K562 (cell line): ENCODE results near the gene INCENP. TPM values are rescaled to one million over a fixed set of nuclear protein-coding genes. Genes with fewer than 3 reads are reported as not detected.

ENCODE experiments used
- CBX3 ChIP-seq, 2 experiments: IDR thresholded peaks; 1 replicate in 1 of 2; 2 replicates in 1 of 2; pipeline ENCODE4 v1.6.1; 2012; ENCODE audit warnings: inconsistent platforms in 2 of 2, low read length in 2 of 2, borderline replicate concordance in 1 of 2, control low read depth in 1 of 2
- EP300 ChIP-seq: IDR thresholded peaks from 2 replicates; pipeline ENCODE4 v1.6.1; 2012; ENCODE audit warnings: low read length, improper control_type of control experiment
- HDAC6 ChIP-seq: IDR thresholded peaks from 2 replicates; pipeline ENCODE4 v1.6.1; 2012; ENCODE audit warnings: low read depth, mild to moderate bottlenecking, control low read depth, inconsistent platforms, low read length, moderate library complexity
- HMG20A ChIP-seq: fragments of 450-650 bp; formaldehyde crosslinking; conservative IDR thresholded peaks from 2 replicates; pipeline ENCODE4 v1.4.0; 2020; ENCODE audit warnings: mild to moderate bottlenecking, mixed read lengths
- L3MBTL2 ChIP-seq: fragments of 450-650 bp; IDR thresholded peaks from 2 replicates; pipeline ENCODE4 v1.6.1; 2016; ENCODE audit warnings: mild to moderate bottlenecking, moderate library complexity
- MEF2A ChIP-seq: IDR thresholded peaks from 2 replicates; pipeline ENCODE4 v1.6.1; 2011; ENCODE audit warnings: low read depth, mild to moderate bottlenecking, low read length, moderate library complexity; ENCODE audit not compliant: control insufficient read depth
- NUFIP1 ChIP-seq: fragments of 450-650 bp; IDR thresholded peaks from 2 replicates; pipeline ENCODE4 v1.6.1; 2018; ENCODE audit not compliant: partially characterized antibody
- RBM17 ChIP-seq: fragments of 200-400 bp; formaldehyde crosslinking; IDR thresholded peaks from 2 replicates; pipeline ENCODE4 v1.6.1; 2017; ENCODE audit warnings: low read depth, mild to moderate bottlenecking, low read length, borderline replicate concordance
- RBM34 ChIP-seq: fragments of 200-400 bp; formaldehyde crosslinking; IDR thresholded peaks from 2 replicates; pipeline ENCODE4 v1.6.1; 2018; ENCODE audit warnings: low read length, borderline replicate concordance; ENCODE audit not compliant: insufficient read depth
- RCOR1 ChIP-seq, 2 experiments: IDR thresholded peaks; 2 replicates each; pipeline ENCODE4 v1.6.1; 2012; ENCODE audit warnings: low read depth in 2 of 2, low read length in 2 of 2, borderline replicate concordance in 1 of 2, improper control_type of control experiment in 1 of 2
- SNRNP70 ChIP-seq: fragments of 200-400 bp; formaldehyde crosslinking; optimal IDR thresholded peaks from 2 replicates; pipeline ENCODE3; 2017; ENCODE audit warnings: low read depth, low read length
- ZNF41 ChIP-seq: fragments of 250-450 bp; sonication (Bioruptor Pico); conservative IDR thresholded peaks from 2 replicates; pipeline ENCODE4 v1.4.0; 2020; ENCODE audit warnings: mild to moderate bottlenecking
- ZNF785 ChIP-seq: fragments of 250-450 bp; sonication (Bioruptor Pico); IDR thresholded peaks from 2 replicates; pipeline ENCODE4 v1.4.0; 2020; ENCODE audit warnings: mild to moderate bottlenecking
- polyA plus RNA-seq, 8 experiments: library from polyadenylated mRNA; depleted of rRNA in 4 of 8; stranded (reverse) in 5 of 8; unstranded in 3 of 8; fragments of >200 nt; fragmentation: Nextera tagmentation in 2 of 8; fragmentation: Illumina TruSeq in 1 of 8; extraction: Ambion mirVana in 2 of 8; extraction: Trizol in 1 of 8; gene quantifications; 2 replicates each; pipeline versions ENCODE4 v1.2.1 to v1.2.3, GENCODE V29; 2011 to 2014; ENCODE audit warnings: inconsistent platforms in 1 of 8, missing spikeins in 1 of 8
- total RNA-seq, 7 experiments: library from RNA; depleted of rRNA in 6 of 7; stranded (reverse); fragments of >200 nt in 6 of 7; fragmentation: Illumina TruSeq in 2 of 7; extraction: Trizol in 2 of 7; gene quantifications; 2 replicates each; pipeline versions ENCODE4 v1.2.1 to v1.2.3, GENCODE V29; 2011 to 2021; ENCODE audit warnings: low replicate concordance in 1 of 7
- TF ChIP-seq, protein P1 (sequence below): IDR thresholded peaks from 3 replicates; pipeline ENCODE4 v1.6.1; 2011; ENCODE audit warnings: borderline replicate concordance, mild to moderate bottlenecking, moderate library complexity; ENCODE audit not compliant: insufficient read length; ENCODE audit errors: extremely low read depth
- TF ChIP-seq, protein P2 (sequence below): fragments of 250-450 bp; sonication (Bioruptor Pico); IDR thresholded peaks from 2 replicates; pipeline ENCODE4 v1.4.0; 2020; ENCODE audit warnings: mild to moderate bottlenecking, moderate library complexity, borderline replicate concordance
- TF ChIP-seq, protein P3 (sequence below): fragments of 250-450 bp; sonication (Bioruptor Pico); IDR thresholded peaks from 2 replicates; pipeline ENCODE4 v1.5.0; 2020; ENCODE audit warnings: mild to moderate bottlenecking
- TF ChIP-seq, protein P4 (sequence below): fragments of 250-450 bp; sonication (Bioruptor Pico); IDR thresholded peaks from 2 replicates; pipeline ENCODE4 v1.8.0; 2021; ENCODE audit warnings: moderate library complexity, mild to moderate bottlenecking, inconsistent platforms

INCENP gene
- total and polyA plus RNA-seq, 9 of the 15 experiments (the other 6 are each of a cell fraction or from before 2014, with no cell fraction given) = 1.1 to 97.9 (median 28.2) TPM

DNA sequence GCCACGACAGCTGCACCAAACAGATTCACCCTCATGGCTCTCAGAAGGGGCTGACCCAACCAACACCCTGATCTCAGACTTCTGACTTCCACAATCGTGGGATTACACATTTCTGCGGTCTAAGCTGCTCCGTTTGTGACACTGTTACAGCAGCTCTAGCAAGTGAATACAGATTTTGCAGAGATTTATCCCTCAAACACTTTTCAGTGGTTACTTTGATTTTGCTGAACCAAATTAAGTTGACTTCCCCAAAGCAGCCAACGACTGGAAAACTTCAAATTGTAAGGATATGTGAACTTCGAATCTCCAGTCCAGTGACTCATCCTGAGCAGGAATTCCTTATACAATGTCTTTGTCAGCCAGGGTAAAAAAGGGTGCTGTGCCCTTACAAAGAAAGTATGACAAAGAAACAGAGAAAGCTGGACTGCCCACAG is 14.8 kb upstream of the INCENP start (continued):
- TF ChIP-seq MEF2A = no peak
- TF ChIP-seq RCOR1 (IDR thresholded peaks at IDR 0.05; ENCODE audit: borderline replicate concordance in 1 of 2, low read depth in 2 of 2, low read length in 2 of 2) = peak; percentile 97
- TF ChIP-seq ZNF41 (CRISPR knock-in tag) = no peak
- no peak for TF ChIP-seq HDAC6
- TF ChIP-seq, protein P1, sequence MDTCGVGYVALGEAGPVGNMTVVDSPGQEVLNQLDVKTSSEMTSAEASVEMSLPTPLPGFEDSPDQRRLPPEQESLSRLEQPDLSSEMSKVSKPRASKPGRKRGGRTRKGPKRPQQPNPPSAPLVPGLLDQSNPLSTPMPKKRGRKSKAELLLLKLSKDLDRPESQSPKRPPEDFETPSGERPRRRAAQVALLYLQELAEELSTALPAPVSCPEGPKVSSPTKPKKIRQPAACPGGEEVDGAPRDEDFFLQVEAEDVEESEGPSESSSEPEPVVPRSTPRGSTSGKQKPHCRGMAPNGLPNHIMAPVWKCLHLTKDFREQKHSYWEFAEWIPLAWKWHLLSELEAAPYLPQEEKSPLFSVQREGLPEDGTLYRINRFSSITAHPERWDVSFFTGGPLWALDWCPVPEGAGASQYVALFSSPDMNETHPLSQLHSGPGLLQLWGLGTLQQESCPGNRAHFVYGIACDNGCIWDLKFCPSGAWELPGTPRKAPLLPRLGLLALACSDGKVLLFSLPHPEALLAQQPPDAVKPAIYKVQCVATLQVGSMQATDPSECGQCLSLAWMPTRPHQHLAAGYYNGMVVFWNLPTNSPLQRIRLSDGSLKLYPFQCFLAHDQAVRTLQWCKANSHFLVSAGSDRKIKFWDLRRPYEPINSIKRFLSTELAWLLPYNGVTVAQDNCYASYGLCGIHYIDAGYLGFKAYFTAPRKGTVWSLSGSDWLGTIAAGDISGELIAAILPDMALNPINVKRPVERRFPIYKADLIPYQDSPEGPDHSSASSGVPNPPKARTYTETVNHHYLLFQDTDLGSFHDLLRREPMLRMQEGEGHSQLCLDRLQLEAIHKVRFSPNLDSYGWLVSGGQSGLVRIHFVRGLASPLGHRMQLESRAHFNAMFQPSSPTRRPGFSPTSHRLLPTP = no peak
- peak; percentile 75; the same call in 1 of the 2 replicates for TF ChIP-seq HMG20A (CRISPR knock-in tag)
- no peak for TF ChIP-seq NUFIP1
- TF ChIP-seq, protein P2, sequence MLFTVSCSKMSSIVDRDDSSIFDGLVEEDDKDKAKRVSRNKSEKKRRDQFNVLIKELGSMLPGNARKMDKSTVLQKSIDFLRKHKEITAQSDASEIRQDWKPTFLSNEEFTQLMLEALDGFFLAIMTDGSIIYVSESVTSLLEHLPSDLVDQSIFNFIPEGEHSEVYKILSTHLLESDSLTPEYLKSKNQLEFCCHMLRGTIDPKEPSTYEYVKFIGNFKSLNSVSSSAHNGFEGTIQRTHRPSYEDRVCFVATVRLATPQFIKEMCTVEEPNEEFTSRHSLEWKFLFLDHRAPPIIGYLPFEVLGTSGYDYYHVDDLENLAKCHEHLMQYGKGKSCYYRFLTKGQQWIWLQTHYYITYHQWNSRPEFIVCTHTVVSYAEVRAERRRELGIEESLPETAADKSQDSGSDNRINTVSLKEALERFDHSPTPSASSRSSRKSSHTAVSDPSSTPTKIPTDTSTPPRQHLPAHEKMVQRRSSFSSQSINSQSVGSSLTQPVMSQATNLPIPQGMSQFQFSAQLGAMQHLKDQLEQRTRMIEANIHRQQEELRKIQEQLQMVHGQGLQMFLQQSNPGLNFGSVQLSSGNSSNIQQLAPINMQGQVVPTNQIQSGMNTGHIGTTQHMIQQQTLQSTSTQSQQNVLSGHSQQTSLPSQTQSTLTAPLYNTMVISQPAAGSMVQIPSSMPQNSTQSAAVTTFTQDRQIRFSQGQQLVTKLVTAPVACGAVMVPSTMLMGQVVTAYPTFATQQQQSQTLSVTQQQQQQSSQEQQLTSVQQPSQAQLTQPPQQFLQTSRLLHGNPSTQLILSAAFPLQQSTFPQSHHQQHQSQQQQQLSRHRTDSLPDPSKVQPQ (CRISPR knock-in tag) = no peak
- TF ChIP-seq ZNF785 (CRISPR knock-in tag) = no peak
- TF ChIP-seq RBM17 = no peak
- no peak for TF ChIP-seq EP300
- TF ChIP-seq, protein P3, sequence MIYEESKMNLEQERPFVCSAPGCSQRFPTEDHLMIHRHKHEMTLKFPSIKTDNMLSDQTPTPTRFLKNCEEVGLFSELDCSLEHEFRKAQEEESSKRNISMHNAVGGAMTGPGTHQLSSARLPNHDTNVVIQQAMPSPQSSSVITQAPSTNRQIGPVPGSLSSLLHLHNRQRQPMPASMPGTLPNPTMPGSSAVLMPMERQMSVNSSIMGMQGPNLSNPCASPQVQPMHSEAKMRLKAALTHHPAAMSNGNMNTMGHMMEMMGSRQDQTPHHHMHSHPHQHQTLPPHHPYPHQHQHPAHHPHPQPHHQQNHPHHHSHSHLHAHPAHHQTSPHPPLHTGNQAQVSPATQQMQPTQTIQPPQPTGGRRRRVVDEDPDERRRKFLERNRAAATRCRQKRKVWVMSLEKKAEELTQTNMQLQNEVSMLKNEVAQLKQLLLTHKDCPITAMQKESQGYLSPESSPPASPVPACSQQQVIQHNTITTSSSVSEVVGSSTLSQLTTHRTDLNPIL (CRISPR knock-in tag) = no peak
- TF ChIP-seq SNRNP70 = no peak
- TF ChIP-seq CBX3 (IDR thresholded peaks at IDR 0.05; ENCODE audit: borderline replicate concordance in 1 of 2, low read length in 2 of 2) = no peak
- TF ChIP-seq L3MBTL2 = no peak
- TF ChIP-seq, protein P4, sequence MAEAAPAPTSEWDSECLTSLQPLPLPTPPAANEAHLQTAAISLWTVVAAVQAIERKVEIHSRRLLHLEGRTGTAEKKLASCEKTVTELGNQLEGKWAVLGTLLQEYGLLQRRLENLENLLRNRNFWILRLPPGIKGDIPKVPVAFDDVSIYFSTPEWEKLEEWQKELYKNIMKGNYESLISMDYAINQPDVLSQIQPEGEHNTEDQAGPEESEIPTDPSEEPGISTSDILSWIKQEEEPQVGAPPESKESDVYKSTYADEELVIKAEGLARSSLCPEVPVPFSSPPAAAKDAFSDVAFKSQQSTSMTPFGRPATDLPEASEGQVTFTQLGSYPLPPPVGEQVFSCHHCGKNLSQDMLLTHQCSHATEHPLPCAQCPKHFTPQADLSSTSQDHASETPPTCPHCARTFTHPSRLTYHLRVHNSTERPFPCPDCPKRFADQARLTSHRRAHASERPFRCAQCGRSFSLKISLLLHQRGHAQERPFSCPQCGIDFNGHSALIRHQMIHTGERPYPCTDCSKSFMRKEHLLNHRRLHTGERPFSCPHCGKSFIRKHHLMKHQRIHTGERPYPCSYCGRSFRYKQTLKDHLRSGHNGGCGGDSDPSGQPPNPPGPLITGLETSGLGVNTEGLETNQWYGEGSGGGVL = no peak
- TF ChIP-seq RBM34 = no peak
